ENCODE data around the gene IMPA2. TPM values are rescaled to one million over a fixed set of nuclear protein-coding genes. Genes with fewer than 3 reads are reported as not detected.
A peak's percentile ranks its signal among the peaks of the same experiment; 100 is the strongest.
"Not testable (repeated sequence)": the region's sequence is repeated elsewhere in the genome, so short reads cannot be mapped to it uniquely, and the experiment has no call there.

IMPA2 gene
- total RNA-seq, 1 donor from 2014 or later, result 17.8 TPM

GRCh38 chr18:11960743-11961380 is 20.4 kb upstream of the IMPA2 start:
- no peak for DNase-seq (ENCODE audit: low read depth)

GRCh38 chr18:11962597-11962996 is 18.7 kb upstream of the IMPA2 start:
- DNase-seq (ENCODE audit: low read depth), result no peak

DNA sequence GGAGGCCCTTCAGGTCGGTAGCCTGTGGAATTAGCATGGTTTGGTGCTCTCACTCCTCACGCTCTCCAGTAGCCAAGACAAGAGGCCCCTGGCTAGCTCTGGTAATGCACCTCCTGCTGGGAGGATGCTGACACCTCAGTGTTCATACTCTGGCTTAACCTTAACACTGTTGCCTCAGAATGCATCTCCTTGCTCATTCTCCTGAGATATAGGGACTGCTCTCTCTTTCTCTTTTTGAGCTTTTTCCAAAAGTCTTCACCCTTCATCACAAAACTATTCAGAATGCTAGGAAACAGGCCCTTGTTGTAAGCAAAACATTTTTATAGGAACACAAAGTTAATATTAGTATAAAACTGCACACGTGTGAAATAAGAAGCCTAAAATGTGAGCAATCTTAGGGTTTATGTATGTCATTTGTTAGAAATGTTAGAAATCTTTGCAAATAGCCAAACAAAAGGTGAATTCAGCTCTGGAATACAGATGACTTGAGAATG is 17.3 kb upstream of the IMPA2 start:
- peak; percentile 9 for DNase-seq (ENCODE audit: low read depth)

DNA sequence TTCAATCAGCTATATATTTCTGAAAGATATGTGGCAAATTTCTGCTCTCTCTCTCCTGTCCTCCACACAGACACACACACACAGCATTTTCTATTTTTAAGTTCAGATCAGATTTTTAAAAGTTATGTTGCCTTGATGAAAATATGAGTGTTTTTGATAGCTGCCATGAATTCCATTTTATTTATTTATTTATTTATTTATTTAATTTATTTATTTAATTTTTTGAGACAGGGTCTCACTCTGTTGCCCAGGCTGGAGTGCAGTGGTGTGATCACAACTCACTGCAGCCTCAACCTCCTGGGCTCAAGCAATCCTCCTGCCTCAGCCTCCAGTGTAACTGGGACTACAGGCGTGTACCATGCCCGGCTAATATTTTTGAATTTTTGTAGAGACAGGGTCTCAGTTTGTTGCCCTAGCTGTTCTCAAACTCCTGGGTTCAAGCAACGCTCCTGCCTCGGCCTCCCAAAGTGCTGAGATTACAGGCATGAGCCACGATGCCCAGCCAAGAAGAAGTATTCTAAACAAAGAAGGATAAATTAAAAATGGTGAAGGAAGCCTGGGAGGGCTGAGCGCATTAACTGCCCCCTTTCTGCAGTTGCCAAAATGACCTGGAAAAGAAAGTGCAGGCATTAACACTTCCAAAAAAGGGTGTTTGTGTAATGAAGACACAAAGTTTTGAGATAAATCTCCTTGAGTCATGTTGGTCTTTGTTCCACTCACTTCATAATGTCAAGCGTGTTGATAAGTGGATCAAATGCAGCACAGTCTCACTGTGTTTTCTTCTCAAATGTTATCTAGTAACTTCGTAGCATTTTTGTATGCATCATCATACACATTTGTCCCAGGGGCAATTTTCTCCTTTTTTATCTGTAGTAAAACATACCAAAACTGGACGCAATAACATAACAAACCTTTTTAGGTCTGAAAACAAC is 11.1 kb upstream of the IMPA2 start:
- no peak for DNase-seq (ENCODE audit: low read depth)

DNA sequence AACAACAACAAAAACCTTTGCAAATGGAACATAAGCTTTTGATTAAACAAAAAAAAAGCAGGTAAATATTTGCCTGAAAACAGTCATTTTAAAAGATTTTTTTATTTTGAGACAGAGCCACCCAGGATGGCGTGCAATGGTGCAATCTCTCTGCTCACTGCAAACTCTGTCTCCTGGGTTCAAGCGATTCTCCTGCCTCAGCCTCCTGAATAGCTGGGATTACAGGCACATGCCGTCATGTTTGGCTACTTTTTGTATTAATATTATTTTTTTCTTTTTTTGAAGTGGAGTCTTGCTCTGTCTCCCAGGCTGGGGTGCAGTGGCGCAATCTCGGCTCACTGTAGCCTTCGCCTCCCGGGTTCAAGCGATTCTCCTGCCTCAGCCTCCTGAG is 10.5 kb upstream of the IMPA2 start:
- DNase-seq (ENCODE audit: low read depth), result not testable (repeated sequence)

GRCh38 chr18:11972371-11973174 is 8.7 kb upstream of the IMPA2 start:
- no peak for DNase-seq (ENCODE audit: low read depth)

GRCh38 chr18:11974741-11975325 is 6.5 kb upstream of the IMPA2 start:
- DNase-seq (ENCODE audit: low read depth), result no peak

DNA sequence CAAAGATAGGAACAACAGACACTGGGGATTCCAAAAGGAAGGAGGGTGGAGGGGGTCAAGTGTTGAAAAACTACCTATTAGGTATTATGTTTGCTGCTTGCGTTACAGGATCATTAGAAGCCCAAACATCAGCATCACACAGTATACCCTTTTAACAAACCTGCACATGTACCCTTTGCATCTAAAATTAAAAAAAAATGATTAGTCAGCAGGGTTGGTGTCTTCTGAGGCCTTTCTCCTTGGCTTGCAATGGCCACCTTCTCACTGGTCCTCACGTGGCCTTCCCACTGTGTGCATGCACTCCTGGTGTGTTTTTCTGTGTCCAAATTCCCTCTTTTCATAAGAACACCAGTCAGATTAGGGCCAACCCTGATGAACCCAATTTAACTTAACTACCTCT is 5.6 kb upstream of the IMPA2 start:
- DNase-seq (ENCODE audit: low read depth), result no peak

DNA sequence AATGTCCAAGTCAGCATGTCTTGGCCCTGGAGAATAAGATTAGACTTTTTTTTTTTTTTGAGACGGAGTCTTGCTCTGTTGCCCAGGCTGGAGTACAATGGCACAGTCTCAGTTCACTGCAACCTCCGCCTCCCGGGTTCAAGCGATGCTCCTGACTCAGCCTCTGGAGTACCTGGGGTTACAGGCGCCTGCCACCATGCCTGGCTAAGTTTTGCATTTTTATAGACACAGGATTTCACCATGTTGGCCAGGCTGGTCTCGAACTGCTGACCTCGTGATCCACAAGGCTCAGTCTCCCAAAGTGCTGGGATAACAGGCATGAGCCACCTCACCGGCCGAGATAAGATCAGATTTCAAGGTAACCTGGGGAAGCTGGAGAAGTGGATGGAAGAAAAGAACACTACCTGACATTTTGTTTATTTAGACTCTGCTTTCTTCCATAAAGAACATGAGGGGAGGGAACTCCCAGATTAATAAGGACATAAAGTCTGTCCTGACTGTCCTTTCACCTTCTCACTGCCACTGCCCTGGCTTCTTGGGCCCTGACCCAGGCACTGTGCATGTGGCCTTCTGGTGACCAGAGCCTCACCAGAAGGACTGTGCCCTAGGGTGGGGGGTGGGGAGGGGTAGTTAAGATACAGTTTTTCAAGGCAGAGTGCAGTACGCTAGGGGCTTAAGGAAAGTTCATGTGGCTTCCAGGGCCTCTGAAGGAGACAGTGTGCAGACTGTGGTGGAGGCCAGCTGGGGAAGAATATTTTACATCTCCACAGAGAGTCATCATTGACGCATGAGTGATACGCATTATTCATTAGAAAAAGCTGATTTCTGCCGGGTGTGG is 4.8 kb upstream of the IMPA2 start:
- DNase-seq (ENCODE audit: low read depth), result peak; percentile 20

DNA sequence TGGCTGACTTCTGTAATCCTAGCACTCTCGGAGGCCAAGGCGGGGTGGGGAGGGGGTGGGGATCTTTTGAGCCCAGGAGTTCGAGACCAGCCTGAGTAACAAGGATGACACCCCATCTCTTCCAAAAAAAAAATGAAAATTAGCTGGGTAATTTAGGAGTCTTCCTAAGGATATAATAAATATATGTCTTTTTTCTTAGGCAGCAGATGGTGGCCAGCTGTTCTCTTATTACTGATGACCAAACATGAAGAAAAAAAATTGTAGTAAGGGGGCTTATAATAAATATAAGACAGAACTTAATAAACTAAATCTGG is 4.2 kb upstream of the IMPA2 start:
- DNase-seq (ENCODE audit: low read depth), result no peak

DNA sequence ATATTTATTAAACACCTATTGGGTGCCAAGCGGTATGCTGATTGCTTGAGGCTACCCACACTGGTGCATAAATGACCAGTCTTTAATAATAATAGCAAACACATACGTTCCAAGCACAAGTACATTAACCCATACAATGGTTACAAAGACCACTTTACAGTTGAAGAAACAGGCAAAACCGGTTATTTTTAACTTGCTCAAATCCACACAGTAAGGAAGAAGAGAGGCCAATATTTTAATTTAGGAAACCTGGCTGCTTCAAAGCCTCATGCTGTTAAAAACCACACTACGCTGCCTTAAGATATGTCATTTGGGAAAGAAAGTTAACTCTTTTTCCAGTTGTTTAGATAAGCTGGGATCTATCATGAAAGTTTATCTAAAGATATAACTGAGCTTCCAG is 2.4 kb upstream of the IMPA2 start:
- no peak for DNase-seq (ENCODE audit: low read depth)

- no peak for DNase-seq (ENCODE audit: low read depth)
Observed at GRCh38 chr18:11980163-11980493, 1.2 kb upstream of the IMPA2 start.

GRCh38 chr18:11980494-11981191 is 664 bp upstream of the IMPA2 start:
- DNase-seq (ENCODE audit: low read depth), result peak; percentile 97

- peak; percentile 68 for DNase-seq (ENCODE audit: low read depth)
Observed at GRCh38 chr18:11981543-11982366, 448 bp downstream of the IMPA2 start.

- no peak for DNase-seq (ENCODE audit: low read depth)
Observed at GRCh38 chr18:11982981-11983380, 1.7 kb downstream of the IMPA2 start.

DNA sequence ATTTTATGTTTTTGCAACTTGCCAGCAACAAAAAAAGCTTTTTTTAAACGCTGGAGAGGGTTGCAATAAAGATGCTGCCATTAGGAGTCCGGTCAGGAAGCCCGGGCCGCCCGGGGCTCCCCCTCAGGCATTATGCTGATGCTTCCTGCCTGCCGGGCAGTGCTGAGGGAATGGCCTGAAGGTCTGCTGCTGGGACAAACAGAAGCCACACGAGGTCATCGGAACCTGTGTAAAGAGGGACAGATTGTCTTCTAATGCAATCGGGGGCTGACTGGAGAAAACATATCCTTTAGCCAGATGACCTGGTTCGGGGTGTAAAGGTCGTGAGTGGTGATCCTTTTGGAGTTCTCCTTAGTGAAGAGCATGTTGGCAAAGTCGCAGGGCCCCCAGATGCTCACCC is 2.3 kb downstream of the IMPA2 start:
- no peak for DNase-seq (ENCODE audit: low read depth)

DNA sequence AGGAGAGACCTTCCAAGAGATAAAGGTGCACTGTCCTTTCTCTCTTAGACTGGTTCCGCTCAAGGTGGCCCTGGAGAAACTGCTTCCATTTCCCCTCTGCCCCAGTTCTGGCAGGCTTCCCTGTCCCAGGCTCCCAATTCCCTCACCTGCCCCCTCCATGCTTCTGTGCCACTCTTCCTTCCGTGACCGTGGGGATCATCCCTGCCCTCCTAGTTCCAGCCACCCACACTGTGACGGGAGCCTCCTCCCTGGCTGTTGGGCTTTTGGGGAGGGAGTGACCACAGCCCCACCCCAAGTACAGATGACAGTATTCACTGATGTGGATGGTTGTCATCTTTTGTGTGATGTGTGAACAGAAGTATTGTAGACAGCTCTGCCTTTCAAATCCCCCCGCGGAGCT is 2.8 kb downstream of the IMPA2 start:
- no peak for DNase-seq (ENCODE audit: low read depth)

DNA sequence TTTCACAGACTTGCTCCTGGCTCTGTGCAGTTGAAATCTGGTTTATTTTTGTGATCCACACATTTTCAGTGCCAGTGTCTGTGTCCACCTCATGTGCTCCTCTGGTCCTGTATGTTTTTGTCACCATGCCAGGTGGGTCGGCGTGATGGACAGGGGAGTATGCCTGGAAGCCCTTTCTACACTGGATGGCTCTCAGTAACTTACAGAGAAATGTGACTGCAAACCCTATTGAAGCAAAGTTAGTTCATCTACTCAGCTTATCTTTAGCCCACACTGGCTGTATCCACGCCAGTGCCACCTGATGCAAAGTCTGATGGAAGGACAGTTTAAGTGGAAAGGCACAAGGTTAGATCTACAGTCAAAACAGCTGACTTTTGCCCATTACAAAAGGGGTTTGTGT is 4.3 kb downstream of the IMPA2 start:
- no peak for DNase-seq (ENCODE audit: low read depth)

GRCh38 chr18:11986061-11986460 is 4.8 kb downstream of the IMPA2 start:
- no peak for DNase-seq (ENCODE audit: low read depth)

Data from myocyte (in vitro differentiated cells).